NB4 (cell line): Measurements from ENCODE around the gene TMC3.

Source experiments
- CTCF ChIP-seq: IDR thresholded peaks from one replicate; pipeline ENCODE4 v1.5.1; 2012; ENCODE audit warnings: low read depth, low read length
- MYC ChIP-seq: IDR thresholded peaks from 2 replicates; pipeline ENCODE4 v1.6.1; 2011; ENCODE audit warnings: low read depth, low read length
- POLR2A ChIP-seq: IDR thresholded peaks from 2 replicates; pipeline ENCODE4 v1.6.1; 2011; ENCODE audit warnings: mild to moderate bottlenecking; ENCODE audit not compliant: insufficient read length; ENCODE audit errors: extremely low read depth
- TF ChIP-seq, protein P1 (sequence below): IDR thresholded peaks from 2 replicates; pipeline ENCODE4 v1.6.1; 2011; ENCODE audit warnings: low read depth, low read length

GRCh38 chr15:81323559-81323943 is 50.5 kb downstream of the TMC3 start:
- TF ChIP-seq CTCF, result no peak
- TF ChIP-seq, protein P1, sequence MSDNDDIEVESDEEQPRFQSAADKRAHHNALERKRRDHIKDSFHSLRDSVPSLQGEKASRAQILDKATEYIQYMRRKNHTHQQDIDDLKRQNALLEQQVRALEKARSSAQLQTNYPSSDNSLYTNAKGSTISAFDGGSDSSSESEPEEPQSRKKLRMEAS, result no peak
- TF ChIP-seq POLR2A, result no peak
- no peak for TF ChIP-seq MYC
